Pancreas (tissue), 10 donors: ENCODE data around the gene FRMPD4. TPM values are rescaled to one million over a fixed set of nuclear protein-coding genes. Genes with fewer than 3 reads are reported as not detected.
A peak's percentile ranks its signal among the peaks of the same experiment; 100 is the strongest.

Source experiments
- ATAC-seq, 4 donors: fragments of 200-7000 bp; cut with Tn5 transposase; one replicate each; pipeline versions ENCODE4 v1.8.0 to v1.9.1; 2020; ENCODE audit warnings: mild to moderate bottlenecking in 4 of 4, moderate library complexity in 4 of 4
- DNase-seq, 6 donors: peaks; one replicate each; pipeline ENCODE4 v3.0.0-alpha.2; 2020
- FAIRE-seq: peaks from 2 replicates; lab custom pipeline; 2012; peaks lifted over from hg19 to GRCh38; lab: Jason Lieb, UNC
- H3K27ac ChIP-seq, 4 donors: fragments of 200-600 bp; sonication (generic); 1 replicate in 3 of 4; 2 replicates in 1 of 4; pipeline versions ENCODE4 v1.5.0 to v1.8.0; 2020
- H3K27me3 ChIP-seq, 4 donors: fragments of 200-600 bp; one replicate each; pipeline ENCODE4 v1.8.0; 2021
- H3K36me3 ChIP-seq, 3 donors: fragments of 200-600 bp; sonication (generic) in 1 of 3; one replicate each; pipeline versions ENCODE4 v1.5.0 to v1.8.0; 2020 to 2021
- H3K4me1 ChIP-seq, 3 donors: fragments of 200-600 bp; one replicate each; pipeline ENCODE4 v1.8.0; 2021
- H3K4me3 ChIP-seq, 4 donors: fragments of 200-600 bp; sonication (generic) in 2 of 4; one replicate each; pipeline versions ENCODE4 v1.5.0 to v1.8.0; 2020 to 2021
- H3K9me3 ChIP-seq, 4 donors: fragments of 200-600 bp; one replicate each; pipeline ENCODE4 v1.8.0; 2021
- CTCF ChIP-seq, 4 donors: fragments of 200-600 bp; sonication (generic) in 3 of 4; IDR thresholded peaks; one replicate each; pipeline versions ENCODE4 v1.5.0 to v1.8.0; 2021; ENCODE audit warnings: antibody characterized with exemption in 4 of 4
- WGBS, 2 donors: extraction: QIAGEN DNeasy Blood & Tissue Kit; methylation state at CpG; one replicate each; pipeline ENCODE4 v1.1.7; 2013; 5-methylcytosine and 5-hydroxymethylcytosine counted together
- intact Hi-C, 3 donors: fragments of 100-400 bp; cut with DNase I; formaldehyde crosslinking; loops; one replicate each; pipeline versions ENCODE4 v1.11.1 to v1.14.2; 2022
- polyA plus RNA-seq, 2 donors: library from polyadenylated mRNA; stranded (reverse); fragments of 200-250 nt; gene quantifications; one replicate each; pipeline ENCODE4 v1.2.3, GENCODE V29; 2013
- total RNA-seq, 6 donors: library from RNA; stranded (reverse); fragmentation: NEBNext Ultra II Directional in 4 of 6; extraction: Animal tissue kit (Norgen Biotek cat#: 25700) in 4 of 6; gene quantifications; one replicate each; pipeline versions ENCODE4 v1.2.1 to v1.2.4, GENCODE V29; 2021 to 2023
- donor health status: healthy with polysubstance abuse.
- donor health status: DM: no; HTN: no; CAD: no; lungs with moderate emphysema.
- donor health status: DM: no; HTN: no; CAD: no.
- donor health status: control.
- donor health status: control.
- donor health status: Bipolar disorder and iron deficiency.
- donor health status: DM: yes; HTN: yes; CAD: no.
- donor health status: DM: no; HTN: no; CAD: no.
- donor health status: DM: no; HTN: no; CAD: no.
- donor health status: DM: yes; HTN: yes; CAD: no.

FRMPD4 gene
- total and polyA plus RNA-seq, 8 donors, result 0.03 to 0.23 (median 0.06) TPM; not detected in 1

GRCh38 chrX:12325171-12325570 is 186.9 kb downstream of the FRMPD4 start:
- ATAC-seq (no peak), FAIRE-seq (peak; percentile 87), DNase-seq (no peak)
- H3K27me3 ChIP-seq, result no peaks in the 10 kb centered on the region
- no peak for TF ChIP-seq CTCF (IDR thresholded peaks at IDR 0.05)
- no peaks in the 10 kb centered on the region for H3K36me3 ChIP-seq
- H3K9me3 ChIP-seq, result no peaks in the 10 kb centered on the region
- no peak overlapping the region for H3K4me3 ChIP-seq
- intact Hi-C loops, result no loop called here
- H3K27ac ChIP-seq, result no peak overlapping the region
- 48 to 50% methylated on average over 2 of the region's 2 CpGs for WGBS, 2 donors
- no peaks in the 10 kb centered on the region for H3K4me1 ChIP-seq

GRCh38 chrX:12327836-12328235 is 189.6 kb downstream of the FRMPD4 start:
- Histone ChIP-seq H3K27me3 (no peaks in the 10 kb centered on the region), H3K9me3 (no peaks in the 10 kb centered on the region), H3K4me1 (no peaks in the 10 kb centered on the region), H3K4me3 (no peak overlapping the region), H3K36me3 (no peaks in the 10 kb centered on the region), H3K27ac (no peak overlapping the region)
- TF ChIP-seq CTCF (IDR thresholded peaks at IDR 0.05), result no peak
- FAIRE-seq (no peak), ATAC-seq (no peak), DNase-seq (no peak)
- intact Hi-C loops, result no loop called here

- no peak for DNase-seq
- 54 to 68% methylated on average over 3 of the region's 3 CpGs for WGBS, 2 donors
- no peak for ATAC-seq
- intact Hi-C loops, result no loop called here
- Histone ChIP-seq H3K36me3 (no peaks in the 10 kb centered on the region), H3K4me3 (no peak overlapping the region), H3K9me3 (no peaks in the 10 kb centered on the region), H3K4me1 (no peaks in the 10 kb centered on the region), H3K27me3 (no peaks in the 10 kb centered on the region), H3K27ac (no peak overlapping the region)
- FAIRE-seq, result no peak
- no peak for TF ChIP-seq CTCF (IDR thresholded peaks at IDR 0.05)
Observed at GRCh38 chrX:12329476-12329875, 191.2 kb downstream of the FRMPD4 start.

- FAIRE-seq (no peak), DNase-seq (no peak), ATAC-seq (no peak)
- no peak overlapping the region for H3K27ac ChIP-seq
- intact Hi-C loops, result no loop called here
- H3K4me3 ChIP-seq, result no peak overlapping the region
- H3K36me3 ChIP-seq, result no peaks in the 10 kb centered on the region
- no peak for TF ChIP-seq CTCF (IDR thresholded peaks at IDR 0.05)
- no peaks in the 10 kb centered on the region for H3K9me3 ChIP-seq
- no peaks in the 10 kb centered on the region for H3K27me3 ChIP-seq
- H3K4me1 ChIP-seq, result no peaks in the 10 kb centered on the region
- WGBS, 2 donors, result 67 to 75% methylated on average over 3 of the region's 3 CpGs
Observed at GRCh38 chrX:12330841-12331240, 192.6 kb downstream of the FRMPD4 start.

GRCh38 chrX:12332786-12333347 is 194.6 kb downstream of the FRMPD4 start:
- Histone ChIP-seq H3K36me3 (no peaks in the 10 kb centered on the region), H3K27ac (no peak overlapping the region), H3K4me1 (no peaks in the 10 kb centered on the region), H3K27me3 (no peaks in the 10 kb centered on the region), H3K4me3 (no peak overlapping the region), H3K9me3 (no peaks in the 10 kb centered on the region)
- 50 to 54% methylated on average over 3 of the region's 3 CpGs for WGBS, 2 donors
- intact Hi-C loops, result no loop called here
- no peak for ATAC-seq
- no peak for DNase-seq
- no peak for FAIRE-seq
- TF ChIP-seq CTCF (IDR thresholded peaks at IDR 0.05), result no peak
